SKM-1 (cell line): ENCODE measurements around the gene PLD5.
"Not testable (repeated sequence)": the region's sequence is repeated elsewhere in the genome, so short reads cannot be mapped to it uniquely, and the experiment has no call there.

Experiments
- DNase-seq: peaks from one replicate; lab custom pipeline; 2025; ENCODE audit not compliant: unreplicated experiment; lab: John Stamatoyannopoulos, UW

The PLD5 gene

DNA sequence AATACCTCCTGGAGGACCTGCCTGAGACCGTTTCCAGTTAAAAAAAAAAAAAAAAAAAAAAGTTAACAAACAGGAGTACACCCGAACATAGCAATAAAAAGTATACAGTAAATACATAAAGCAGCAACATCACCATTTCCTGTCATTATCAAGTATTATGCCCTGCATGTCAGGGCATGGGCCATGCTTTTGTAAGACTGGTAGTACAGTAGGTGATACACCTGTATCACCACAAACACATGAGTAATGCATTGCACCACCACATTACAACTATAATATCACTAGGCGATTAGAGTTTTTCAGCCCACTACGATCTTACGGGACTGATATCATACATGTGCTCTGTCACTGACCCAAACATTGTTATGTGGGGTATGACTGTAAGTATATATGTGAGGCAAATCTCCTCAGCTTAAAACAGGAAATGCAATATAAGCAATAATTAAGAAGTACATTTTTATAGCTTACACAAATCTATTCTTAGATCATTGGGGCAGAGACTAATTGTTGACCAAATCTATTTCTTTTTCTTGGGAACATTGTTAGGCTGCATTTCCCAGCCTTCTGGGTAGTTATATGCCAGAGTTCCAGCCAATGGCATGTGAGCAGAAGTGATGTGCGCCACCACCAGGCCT lies 98.1 kb downstream of the PLD5 start:
- no peak for DNase-seq

DNA sequence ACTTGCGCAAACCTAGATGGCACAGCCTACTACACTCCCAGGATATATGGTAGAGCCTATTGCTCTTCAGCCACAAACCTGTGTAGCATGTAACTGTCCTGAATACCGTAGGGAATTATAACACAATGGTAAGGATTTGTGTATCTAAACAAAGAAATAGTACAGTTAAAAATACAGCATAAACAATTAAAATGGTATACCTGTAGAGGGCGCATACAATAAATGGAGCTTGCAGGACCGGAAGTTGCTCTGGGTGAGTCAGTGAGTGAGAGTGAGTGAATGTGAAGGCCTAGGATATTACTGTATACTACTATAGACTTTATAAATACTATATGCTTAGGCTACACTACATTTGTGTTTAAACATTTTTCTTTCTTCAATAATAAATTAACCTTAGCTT lies 99.3 kb downstream of the PLD5 start:
- no peak for DNase-seq

GRCh38 chr1:242416657-242417056 lies 107.8 kb downstream of the PLD5 start:
- DNase-seq: no peak

- DNase-seq: peak; percentile 54
Observed at GRCh38 chr1:242412921-242413320, 111.6 kb downstream of the PLD5 start.

GRCh38 chr1:242411901-242412300 lies 112.6 kb downstream of the PLD5 start:
- no peak for DNase-seq

DNA sequence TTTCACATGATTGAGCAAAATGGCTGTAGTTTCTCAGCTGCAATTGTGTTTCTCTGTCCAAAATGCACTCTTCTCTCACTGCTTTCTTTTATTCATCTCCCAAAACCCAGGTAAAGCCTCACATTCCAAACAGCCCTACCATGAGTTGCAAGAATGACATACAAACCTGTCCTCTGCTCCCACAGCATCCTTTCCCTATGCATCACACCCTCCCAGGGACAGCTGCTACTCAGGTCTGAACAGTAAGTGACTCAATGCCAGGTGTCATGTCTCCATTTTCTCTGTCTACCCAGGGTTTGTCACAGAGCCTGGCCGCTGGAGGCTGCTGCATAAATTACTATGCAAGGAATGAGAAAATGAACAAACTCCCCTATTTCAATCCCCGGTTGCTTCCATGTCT lies 118.5 kb downstream of the PLD5 start:
- no peak for DNase-seq

- no peak for DNase-seq
Observed at GRCh38 chr1:242404296-242404695, 120.2 kb downstream of the PLD5 start.

DNA sequence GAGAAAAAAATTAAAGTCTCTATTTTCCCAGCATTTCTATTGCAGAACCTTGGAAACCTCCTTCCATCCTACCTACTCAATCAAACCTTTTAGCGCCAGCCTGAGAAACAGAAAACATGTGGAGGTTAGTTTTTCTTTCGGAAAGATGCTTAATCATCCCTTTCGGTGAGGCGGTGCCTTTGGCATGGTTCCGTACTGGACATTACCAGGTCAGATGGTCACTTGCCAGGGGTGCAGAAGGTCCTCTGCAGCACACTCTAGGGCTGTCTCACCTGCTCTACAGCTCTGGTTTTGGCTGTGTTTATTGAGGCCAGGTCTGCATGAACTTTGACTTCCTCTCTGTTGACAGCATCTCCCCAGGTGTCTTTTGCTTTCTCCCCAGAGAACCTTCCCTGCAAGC lies 121.5 kb downstream of the PLD5 start:
- no peak for DNase-seq

- DNase-seq: no peak
Observed at GRCh38 chr1:242401937-242402336, 122.6 kb downstream of the PLD5 start.

- DNase-seq: no peak
Observed at GRCh38 chr1:242398351-242398750, 126.1 kb downstream of the PLD5 start.

DNA sequence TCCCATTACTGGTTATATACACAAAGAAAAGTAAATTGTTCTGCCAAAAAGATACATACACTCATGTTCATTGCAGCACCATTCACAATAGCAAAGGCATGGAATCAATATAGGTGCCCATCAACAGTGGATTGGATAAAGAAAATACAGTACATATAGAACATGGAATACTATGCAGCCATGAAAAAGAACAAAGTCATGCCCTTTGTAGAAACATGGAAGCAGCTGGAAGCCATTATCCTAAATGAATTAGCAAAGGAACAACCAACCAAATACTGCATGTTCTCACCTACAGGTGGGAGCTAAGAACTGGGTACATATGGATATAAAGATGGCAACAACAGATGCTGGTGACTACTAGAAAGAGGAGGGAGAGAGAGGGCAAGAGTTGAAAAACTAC lies 132.6 kb downstream of the PLD5 start:
- no peak for DNase-seq

- not testable (repeated sequence) for DNase-seq
Observed at GRCh38 chr1:242376121-242376520, 148.4 kb downstream of the PLD5 start.

DNA sequence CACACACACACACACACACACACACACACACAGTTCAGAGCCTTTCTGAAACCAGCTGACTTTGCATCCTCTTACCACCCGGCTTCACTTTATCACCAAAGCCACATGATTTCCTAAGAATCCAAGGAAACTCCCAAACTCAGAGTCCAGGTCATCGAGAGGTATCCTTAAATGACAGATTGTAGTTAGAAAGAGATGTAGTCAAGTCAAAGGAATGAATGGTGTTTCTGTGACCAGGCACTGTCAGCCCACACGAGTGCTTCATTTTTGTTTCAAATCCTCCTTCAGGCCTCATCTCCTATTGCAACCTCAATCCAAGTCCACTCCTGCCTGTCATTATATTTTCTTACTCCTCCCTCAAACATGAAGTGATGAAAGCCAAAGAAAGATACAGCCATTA lies 174.1 kb downstream of the PLD5 start:
- DNase-seq: not testable (repeated sequence)

GRCh38 chr1:242349636-242350035 lies 174.9 kb downstream of the PLD5 start:
- DNase-seq: no peak

DNA sequence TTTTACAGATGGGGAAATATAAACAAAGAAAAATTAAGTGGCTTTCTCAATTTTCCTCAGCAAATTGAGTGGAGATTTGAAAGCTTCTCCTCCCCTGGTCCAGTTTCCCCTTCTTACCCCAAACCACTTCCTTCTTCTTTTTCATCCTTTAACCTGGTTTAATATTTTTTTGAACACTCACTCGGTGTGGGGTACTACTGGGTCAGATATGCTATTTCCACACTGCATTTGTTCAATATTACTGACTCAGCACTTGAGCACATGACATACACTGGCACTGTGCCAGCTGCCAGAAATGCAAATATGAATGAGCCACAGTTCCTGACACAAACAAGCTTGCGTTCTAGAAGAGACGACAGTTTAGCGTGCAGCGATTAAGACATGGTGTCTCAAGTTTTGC lies 193.6 kb downstream of the PLD5 start:
- DNase-seq: peak; percentile 7

- DNase-seq: not testable (repeated sequence)
Observed at GRCh38 chr1:242327381-242327780, 197.1 kb downstream of the PLD5 start.

DNA sequence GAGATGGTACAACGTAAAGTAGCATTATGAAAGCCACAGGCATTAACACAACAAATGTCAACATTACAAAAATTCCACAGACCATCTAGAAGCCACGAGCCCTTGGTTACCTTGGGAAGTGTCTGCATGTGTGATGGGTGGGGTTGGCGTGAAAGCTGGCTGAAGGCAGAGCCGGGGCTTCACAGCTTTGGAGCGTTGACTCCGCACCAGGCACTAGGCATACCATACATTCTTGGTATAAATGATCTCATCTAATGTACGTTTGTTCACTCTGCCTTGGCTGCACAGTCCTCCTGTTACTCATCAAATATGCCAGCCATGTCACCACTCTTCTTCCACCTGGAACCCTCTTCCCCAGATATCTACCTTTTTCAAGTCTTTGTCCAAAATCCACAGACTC lies 202.5 kb downstream of the PLD5 start:
- not testable (repeated sequence) for DNase-seq

- no peak for DNase-seq
Observed at GRCh38 chr1:242318140-242318539, 206.4 kb downstream of the PLD5 start.

GRCh38 chr1:242314865-242315264 lies 209.6 kb downstream of the PLD5 start:
- DNase-seq: not testable (repeated sequence)

GRCh38 chr1:242314085-242314649 lies 210.3 kb downstream of the PLD5 start:
- DNase-seq: not testable (repeated sequence)

- not testable (repeated sequence) for DNase-seq
Observed at GRCh38 chr1:242308681-242309080, 215.8 kb downstream of the PLD5 start.

DNA sequence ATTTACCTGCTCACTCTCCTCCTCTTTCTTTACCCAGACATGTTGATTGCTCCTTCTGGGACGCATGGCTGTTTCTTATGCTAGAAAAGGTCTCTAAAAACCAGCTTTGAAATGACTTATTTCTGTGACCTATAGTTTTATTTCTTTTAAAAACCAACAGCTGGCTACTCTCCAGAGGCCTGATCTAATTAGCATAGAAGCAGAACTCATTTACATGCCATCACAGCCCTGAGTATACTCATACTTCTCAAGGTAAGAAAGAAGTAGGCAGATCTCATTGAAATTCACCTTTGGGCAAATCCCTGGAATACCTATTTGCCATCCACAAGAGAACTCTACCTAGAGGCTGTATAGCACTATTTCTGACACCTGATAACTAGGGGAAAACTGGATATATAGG lies 230.7 kb downstream of the PLD5 start:
- not testable (repeated sequence) for DNase-seq

DNA sequence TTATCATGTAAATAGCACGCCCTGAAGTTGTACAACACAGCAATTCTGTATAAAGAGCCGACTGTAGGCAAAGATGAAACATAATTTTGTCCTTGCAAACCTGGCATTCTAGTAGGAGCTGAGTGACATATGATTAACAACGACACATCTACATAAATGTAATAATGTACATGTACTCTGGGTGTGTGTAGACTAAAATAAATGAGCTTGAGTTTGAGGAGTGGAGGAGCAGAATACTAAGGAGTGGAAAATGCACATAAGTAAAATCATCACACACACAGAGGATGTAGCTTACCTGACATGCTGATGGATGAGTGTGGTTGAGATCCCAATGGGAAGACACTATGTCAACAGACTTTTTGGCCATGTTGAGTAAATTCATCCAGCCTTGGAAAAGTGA lies 236.4 kb downstream of the PLD5 start:
- not testable (repeated sequence) for DNase-seq
